B cell (primary cell): ENCODE measurements around the gene PCDHA12. TPM values are rescaled to one million over a fixed set of nuclear protein-coding genes. Genes with fewer than 3 reads are reported as not detected.

Experiments used
- ATAC-seq: fragments of 200-7000 bp; cut with Tn5 transposase; one replicate; pipeline ENCODE4 v1.10.0; 2021; ENCODE audit warnings: low read depth, mild to moderate bottlenecking, moderate number of reproducible peaks, moderate library complexity
- CTCF ChIA-PET: fragments of 350-600 bp; sonication (Branson Sonifier 250); formaldehyde crosslinking; loops from one replicate; lab custom pipeline; 2021; ENCODE audit warnings: antibody characterized with exemption, inconsistent platforms; lab: Charles Lee
- POLR2A ChIA-PET: fragments of 350-600 bp; sonication (Branson Sonifier 250); formaldehyde crosslinking; loops from one replicate; lab custom pipeline; 2021; ENCODE audit warnings: antibody characterized with exemption; lab: Charles Lee
- DNase-seq: peaks from one replicate; pipeline ENCODE4 v3.0.0; 2013
- H2AFZ ChIP-seq: 2 replicates; pipeline ENCODE4 v1.6.1; 2012; ENCODE audit warnings: mild to moderate bottlenecking, low read depth, low read length; ENCODE audit not compliant: insufficient read depth, poor library complexity, severe bottlenecking
- H3K27ac ChIP-seq, 2 donors: 1 replicate in 1 of 2; 2 replicates in 1 of 2; pipeline ENCODE4 v1.5.1; 2012 to 2013; ENCODE audit warnings: low read length in 2 of 2, mild to moderate bottlenecking in 2 of 2, moderate library complexity in 1 of 2
- H3K27me3 ChIP-seq, 4 experiments: fragments of 200-600 bp in 1 of 4; sonication (generic) in 1 of 4; replicated peaks in 1 of 4; 1 replicate in 2 of 4; 2 replicates in 2 of 4; pipeline versions ENCODE4 v1.6.1 to v1.7.0; 2013 to 2016; ENCODE audit warnings: low read length in 3 of 4, mild to moderate bottlenecking in 2 of 4, mixed read lengths in 1 of 4, moderate library complexity in 1 of 4; ENCODE audit not compliant: insufficient read depth in 4 of 4, control insufficient read depth in 3 of 4; ENCODE audit errors: control extremely low read depth in 1 of 4
- H3K36me3 ChIP-seq, 2 experiments: replicated peaks in 1 of 2; 1 replicate in 1 of 2; 2 replicates in 1 of 2; pipeline versions ENCODE4 v1.6.1 to v1.7.1; 2013; ENCODE audit warnings: low read length in 1 of 2; ENCODE audit not compliant: insufficient read depth in 2 of 2, control insufficient read depth in 1 of 2; ENCODE audit errors: control extremely low read depth in 1 of 2, extremely low read depth in 1 of 2
- H3K4me1 ChIP-seq, 2 donors: fragments of 200-600 bp in 1 of 2; sonication (generic) in 1 of 2; 1 replicate in 1 of 2; 2 replicates in 1 of 2; pipeline versions ENCODE4 v1.5.1 to v1.6.1; 2013 to 2017; ENCODE audit warnings: low read length in 2 of 2; ENCODE audit not compliant: control insufficient read depth in 2 of 2, insufficient read depth in 2 of 2
- H3K4me2 ChIP-seq: replicated peaks from 2 replicates; pipeline ENCODE3; 2012; ENCODE audit warnings: mild to moderate bottlenecking, low read depth, low read length; ENCODE audit not compliant: poor library complexity, severe bottlenecking
- H3K4me3 ChIP-seq, 5 experiments: fragments of 200-600 bp in 1 of 5; sonication (generic) in 1 of 5; 1 replicate in 3 of 5; 2 replicates in 2 of 5; pipeline versions ENCODE4 v1.5.1 to v1.7.0; 2011 to 2016; ENCODE audit warnings: low read length in 4 of 5, mild to moderate bottlenecking in 4 of 5, low read depth in 2 of 5, control low read depth in 1 of 5, moderate library complexity in 1 of 5; ENCODE audit not compliant: insufficient read depth in 1 of 5; ENCODE audit errors: control extremely low read depth in 1 of 5, extremely low read depth in 1 of 5
- H3K79me2 ChIP-seq: fragments of 200-600 bp; sonication (generic); one replicate; pipeline ENCODE4 v1.6.0; 2016; ENCODE audit warnings: low read length; ENCODE audit not compliant: control insufficient read depth, insufficient read depth
- H3K9ac ChIP-seq: fragments of 200-600 bp; sonication (generic); 2 replicates; pipeline ENCODE4 v1.6.1; 2017; ENCODE audit warnings: mild to moderate bottlenecking, low read length, moderate library complexity
- H3K9me3 ChIP-seq, 3 donors: one replicate each; pipeline versions ENCODE4 v1.6.1 to v1.7.1; 2013; ENCODE audit warnings: low read length in 2 of 3; ENCODE audit not compliant: control insufficient read depth in 2 of 3, insufficient read depth in 1 of 3; ENCODE audit errors: control extremely low read depth in 1 of 3
- H4K20me1 ChIP-seq: 2 replicates; pipeline ENCODE4 v1.6.0; 2012; ENCODE audit warnings: mild to moderate bottlenecking, low read length; ENCODE audit not compliant: insufficient read depth, control insufficient read depth, poor library complexity, severe bottlenecking
- H3K27ac Mint-ChIP-seq: one replicate; pipeline ENCODE4 v1.8.0; 2021; ENCODE audit warnings: mixed read lengths
- H3K27me3 Mint-ChIP-seq: one replicate; pipeline ENCODE4 v1.8.0; 2021; ENCODE audit warnings: mixed read lengths
- H3K4me1 Mint-ChIP-seq: one replicate; pipeline ENCODE4 v1.8.0; 2021; ENCODE audit warnings: mixed read lengths
- H3K4me3 Mint-ChIP-seq: one replicate; pipeline ENCODE4 v1.8.0; 2021; ENCODE audit warnings: mixed read lengths
- H3K9me3 Mint-ChIP-seq: one replicate; pipeline ENCODE4 v1.8.0; 2022; ENCODE audit warnings: mixed read lengths; ENCODE audit not compliant: insufficient read depth
- CTCF ChIP-seq: fragments of 200-600 bp; IDR thresholded peaks from one replicate; pipeline ENCODE4 v1.8.0; 2022; ENCODE audit warnings: antibody characterized with exemption, mild to moderate bottlenecking
- EZH2 ChIP-seq: IDR thresholded peaks from 2 replicates; pipeline ENCODE4 v1.6.1; 2012; ENCODE audit warnings: borderline replicate concordance, low read depth, mild to moderate bottlenecking, moderate library complexity, low read length; ENCODE audit not compliant: insufficient read depth, poor library complexity, severe bottlenecking
- WGBS: methylation state at CpG from one replicate; pipeline ENCODE4 v1.1.5; 2013; ENCODE audit warnings: missing lambda C conversion rate; ENCODE audit not compliant: insufficient coverage; 5-methylcytosine and 5-hydroxymethylcytosine counted together
- intact Hi-C: fragments of 100-400 bp; cut with micrococcal nuclease; formaldehyde crosslinking; loops from one replicate; pipeline ENCODE4 v1.10.0; 2022
- polyA plus RNA-seq: library from polyadenylated mRNA; depleted of rRNA; stranded (reverse); fragments of >200 nt; gene quantifications from 2 replicates; pipeline ENCODE4 v1.2.3, GENCODE V29; 2012
- total RNA-seq, 2 donors: library from RNA; stranded (reverse); fragments of 120-200 nt in 1 of 2; gene quantifications; 1 replicate in 1 of 2; 2 replicates in 1 of 2; pipeline versions ENCODE4 v1.2.3 to v1.2.4, GENCODE V29; 2013 to 2022

The PCDHA12 gene
- total and polyA plus RNA-seq, 2 donors (not counting 1 experiment from before 2014, with no cell fraction given): not detected

- Mint-ChIP-seq H3K9me3 (peaks cover 8% of the 10 kb centered on the region), H3K4me1 (no peaks in the 10 kb centered on the region), H3K27ac (no peak overlapping the region), H3K4me3 (no peak overlapping the region), H3K27me3 (peaks cover 32% of the 10 kb centered on the region)
- Histone ChIP-seq H3K79me2 (no peaks in the 10 kb centered on the region), H3K9ac (no peak overlapping the region), H3K27me3 (peaks cover 0 to 20% (median 12%) of the 10 kb centered on the region in 4 experiments), H3K4me1 (no peaks in the 10 kb centered on the region), H2AFZ (no peak overlapping the region), H4K20me1 (no peaks in the 10 kb centered on the region), H3K4me3 (no peak overlapping the region), H3K36me3 (no peaks in the 10 kb centered on the region), H3K9me3 (peaks cover 3 to 27% (median 11%) of the 10 kb centered on the region in 3 donors), H3K4me2 (no peak overlapping the region), H3K27ac (no peak overlapping the region)
- intact Hi-C loops: no loop called here
- POLR2A ChIA-PET: no interaction called here
- ATAC-seq: no peak
- WGBS: 54% methylated on average over 37 of the region's 37 CpGs
- no peak for DNase-seq
- CTCF ChIA-PET: no interaction called here
- TF ChIP-seq CTCF (no peak), EZH2 (no peak)
Measured at GRCh38 chr5:140877262-140877581, 2.1 kb downstream of the PCDHA12 start.

- H3K27ac ChIP-seq: no peak within 1 kb of the TSS
- no peaks in the 10 kb centered on the region for H3K4me1 Mint-ChIP-seq
- no peak for DNase-seq
- ATAC-seq: no peak
- H3K27me3 Mint-ChIP-seq: peaks cover 20% of the 10 kb centered on the region
- no peaks in the 10 kb centered on the region for H4K20me1 ChIP-seq
- ChIA-PET POLR2A (no interaction called here), CTCF (no interaction called here)
- WGBS: 28% methylated on average over 20 of the region's 35 CpGs
- no peak within 1 kb of the TSS for H3K9ac ChIP-seq
- H3K9me3 Mint-ChIP-seq: peaks cover 8% of the 10 kb centered on the region
- no peak within 1 kb of the TSS for H3K27ac Mint-ChIP-seq
- no peak within 1 kb of the TSS for H2AFZ ChIP-seq
- H3K36me3 ChIP-seq: no peaks in the 10 kb centered on the region
- H3K4me3 ChIP-seq: no peak within 1 kb of the TSS
- peaks cover 3 to 33% (median 9%) of the 10 kb centered on the region in 3 donors for H3K9me3 ChIP-seq
- H3K4me2 ChIP-seq: no peak within 1 kb of the TSS
- no peaks in the 10 kb centered on the region for H3K79me2 ChIP-seq
- peaks cover 0 to 13% (median 5%) of the 10 kb centered on the region in 4 experiments for H3K27me3 ChIP-seq
- H3K4me3 Mint-ChIP-seq: no peak within 1 kb of the TSS
- intact Hi-C loops: no loop called here
- TF ChIP-seq EZH2 (no peak), CTCF (no peak)
- no peaks in the 10 kb centered on the region for H3K4me1 ChIP-seq
Measured at GRCh38 chr5:140881889-140882590, 6.9 kb downstream of the PCDHA12 start, which contains the start of gene PCDHA13. Gene PCDHA13, plus strand, starts transcription at chr5:140882124. Its CDS starts 145 bp downstream, at chr5:140882269.
